MM.1S (cell line): ENCODE results near the gene RNF212B.

Experiments used
- DNase-seq: peaks from one replicate; pipeline ENCODE4 v3.0.0-alpha.2; 2015
- H2AFZ ChIP-seq: fragments of 300-600 bp; sonication (generic); 2 replicates; pipeline ENCODE4 v1.6.0; 2016; ENCODE audit warnings: antibody characterized with exemption, low read length
- H3F3A ChIP-seq: fragments of 300-600 bp; sonication (generic); 2 replicates; pipeline ENCODE4 v1.6.1; 2016; ENCODE audit warnings: mild to moderate bottlenecking, antibody characterized with exemption, low read length, moderate library complexity, mixed read lengths; ENCODE audit not compliant: insufficient read depth
- H3K27ac ChIP-seq: fragments of 300-600 bp; sonication (generic); 2 replicates; pipeline ENCODE4 v1.5.1; 2016; ENCODE audit warnings: mild to moderate bottlenecking, low read length
- H3K27me3 ChIP-seq: fragments of 300-600 bp; sonication (generic); replicated peaks from 2 replicates; pipeline ENCODE4 v1.6.0; 2016; ENCODE audit warnings: low read length; ENCODE audit not compliant: insufficient read depth
- H3K36me3 ChIP-seq: fragments of 300-600 bp; sonication (generic); replicated peaks from 2 replicates; pipeline ENCODE4 v1.6.1; 2016; ENCODE audit warnings: mild to moderate bottlenecking, low read length, mixed read lengths; ENCODE audit not compliant: insufficient read depth
- H3K4me1 ChIP-seq: fragments of 300-600 bp; sonication (generic); 2 replicates; pipeline ENCODE4 v1.6.1; 2016; ENCODE audit warnings: low read length, mixed read lengths
- H3K4me2 ChIP-seq: fragments of 300-600 bp; sonication (generic); 2 replicates; pipeline ENCODE4 v1.6.0; 2016; ENCODE audit warnings: low read depth, low read length
- H3K4me3 ChIP-seq: fragments of 300-600 bp; sonication (generic); 2 replicates; pipeline ENCODE4 v1.5.1; 2016; ENCODE audit warnings: low read length, mixed read lengths
- H3K79me2 ChIP-seq: fragments of 300-600 bp; sonication (generic); 2 replicates; pipeline ENCODE4 v1.6.1; 2016; ENCODE audit warnings: mixed run types, low read length, mixed read lengths
- H3K9ac ChIP-seq: fragments of 300-600 bp; sonication (generic); 2 replicates; pipeline ENCODE4 v1.6.1; 2016; ENCODE audit warnings: low read length, mixed read lengths
- H3K9me2 ChIP-seq: fragments of 300-600 bp; sonication (generic); replicated peaks from 2 replicates; pipeline ENCODE4 v1.6.1; 2016; ENCODE audit warnings: mild to moderate bottlenecking, low read length, mixed read lengths; ENCODE audit not compliant: insufficient read depth
- H3K9me3 ChIP-seq: fragments of 300-600 bp; sonication (generic); replicated peaks from 2 replicates; pipeline ENCODE4 v1.6.1; 2016; ENCODE audit warnings: mild to moderate bottlenecking, low read length, mixed read lengths; ENCODE audit not compliant: insufficient read depth
- H4K20me1 ChIP-seq: fragments of 300-600 bp; sonication (generic); 2 replicates; pipeline ENCODE4 v1.6.1; 2016; ENCODE audit warnings: mild to moderate bottlenecking, low read length, moderate library complexity, mixed read lengths; ENCODE audit not compliant: insufficient read depth
- EZH2 ChIP-seq: fragments of 300-600 bp; sonication (generic); optimal IDR thresholded peaks from 2 replicates; pipeline ENCODE3; 2017; ENCODE audit warnings: low read depth, mild to moderate bottlenecking, antibody characterized with exemption, low read length, mixed read lengths
- EZH2phosphoT487 ChIP-seq: fragments of 300-600 bp; sonication (generic); IDR thresholded peaks from 2 replicates; pipeline ENCODE4 v1.6.1; 2018; ENCODE audit warnings: antibody characterized with exemption, low read length
- TF ChIP-seq, protein P1 (sequence below): fragments of 300-600 bp; sonication (generic); IDR thresholded peaks from 2 replicates; pipeline ENCODE4 v1.5.1; 2016; ENCODE audit warnings: antibody characterized with exemption, low read length, mixed read lengths

Gene RNF212B

DNA sequence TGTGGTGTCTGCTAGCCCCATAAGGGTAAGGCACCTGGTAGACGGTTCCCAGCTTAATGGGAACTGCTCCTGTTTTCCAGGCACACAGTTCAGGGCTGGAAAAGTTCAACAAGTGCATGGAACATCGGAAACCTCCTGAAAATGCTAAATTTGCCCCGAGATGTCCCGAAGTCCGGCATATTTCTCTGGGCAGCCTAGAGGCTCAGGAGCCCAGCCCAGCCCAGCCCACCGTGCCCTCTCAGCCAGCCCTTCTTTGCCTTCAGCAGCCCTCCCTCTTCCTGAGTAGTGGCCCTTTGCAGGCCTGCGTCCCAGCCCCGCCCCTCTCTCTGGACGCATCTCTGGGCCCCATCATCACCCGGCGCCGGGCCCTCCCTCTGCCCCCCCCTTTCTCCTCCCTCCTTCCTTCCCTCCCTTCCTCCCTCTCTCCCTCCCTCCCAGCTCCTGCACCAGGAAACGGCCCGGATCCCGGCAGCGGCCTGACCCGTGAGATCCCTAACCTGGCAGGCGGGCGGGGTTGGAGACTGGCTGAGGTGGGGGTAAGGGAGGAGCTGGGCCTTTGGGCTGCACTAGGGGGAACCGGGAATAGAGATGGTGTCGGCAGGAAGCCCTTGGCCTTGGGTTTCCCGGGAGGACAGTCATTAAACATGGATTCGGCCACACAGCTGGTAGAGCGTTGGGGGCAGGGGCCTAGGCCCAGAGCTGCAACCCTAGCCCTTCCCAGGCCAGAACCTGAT is 68.8 kb downstream of the RNF212B start, which contains the start of gene BCL2L2:
TSS of gene BCL2L2 (plus strand) at position 422 of the 734 bp plus-strand sequence. CDS start 935 bp downstream, outside the sequence.
- Histone ChIP-seq H2AFZ (no peak within 1 kb of the TSS), H3K4me3 (no peak within 1 kb of the TSS), H4K20me1 (no peaks in the 10 kb centered on the region), H3K36me3 (no peaks in the 10 kb centered on the region), H3K4me1 (no peaks in the 10 kb centered on the region), H3K27ac (no peak within 1 kb of the TSS), H3K4me2 (no peak within 1 kb of the TSS), H3K79me2 (no peaks in the 10 kb centered on the region), H3K9me3 (no peaks in the 10 kb centered on the region), H3F3A (peaks cover 8% of the 10 kb centered on the region), H3K9ac (no peak within 1 kb of the TSS), H3K27me3 (no peaks in the 10 kb centered on the region), H3K9me2 (no peaks in the 10 kb centered on the region)
- DNase-seq: no peak
- TF ChIP-seq, protein P1, sequence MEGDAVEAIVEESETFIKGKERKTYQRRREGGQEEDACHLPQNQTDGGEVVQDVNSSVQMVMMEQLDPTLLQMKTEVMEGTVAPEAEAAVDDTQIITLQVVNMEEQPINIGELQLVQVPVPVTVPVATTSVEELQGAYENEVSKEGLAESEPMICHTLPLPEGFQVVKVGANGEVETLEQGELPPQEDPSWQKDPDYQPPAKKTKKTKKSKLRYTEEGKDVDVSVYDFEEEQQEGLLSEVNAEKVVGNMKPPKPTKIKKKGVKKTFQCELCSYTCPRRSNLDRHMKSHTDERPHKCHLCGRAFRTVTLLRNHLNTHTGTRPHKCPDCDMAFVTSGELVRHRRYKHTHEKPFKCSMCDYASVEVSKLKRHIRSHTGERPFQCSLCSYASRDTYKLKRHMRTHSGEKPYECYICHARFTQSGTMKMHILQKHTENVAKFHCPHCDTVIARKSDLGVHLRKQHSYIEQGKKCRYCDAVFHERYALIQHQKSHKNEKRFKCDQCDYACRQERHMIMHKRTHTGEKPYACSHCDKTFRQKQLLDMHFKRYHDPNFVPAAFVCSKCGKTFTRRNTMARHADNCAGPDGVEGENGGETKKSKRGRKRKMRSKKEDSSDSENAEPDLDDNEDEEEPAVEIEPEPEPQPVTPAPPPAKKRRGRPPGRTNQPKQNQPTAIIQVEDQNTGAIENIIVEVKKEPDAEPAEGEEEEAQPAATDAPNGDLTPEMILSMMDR: no peak
- TF ChIP-seq EZH2phosphoT487 (no peak), EZH2 (no peak)

DNA sequence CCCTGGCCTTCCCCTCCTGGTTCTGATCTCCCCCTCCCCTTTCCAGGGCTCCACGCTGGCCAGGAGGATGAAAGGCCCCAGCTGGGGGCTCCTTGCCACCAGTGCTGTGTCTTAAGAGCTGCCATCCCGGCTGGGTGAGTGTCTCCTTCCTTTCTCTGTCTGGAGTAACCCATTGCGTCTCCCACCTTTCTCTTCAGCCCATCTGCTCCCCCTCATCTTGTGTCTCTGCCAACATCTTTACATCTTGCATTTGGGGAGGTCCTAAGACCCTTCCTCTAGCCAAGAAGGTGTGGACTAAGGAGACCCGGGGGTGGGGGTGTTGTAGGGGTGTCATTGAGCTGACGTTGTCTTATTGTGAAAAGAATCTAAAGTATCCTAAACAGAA is 69.4 kb downstream of the RNF212B start:
- DNase-seq: no peak

DNA sequence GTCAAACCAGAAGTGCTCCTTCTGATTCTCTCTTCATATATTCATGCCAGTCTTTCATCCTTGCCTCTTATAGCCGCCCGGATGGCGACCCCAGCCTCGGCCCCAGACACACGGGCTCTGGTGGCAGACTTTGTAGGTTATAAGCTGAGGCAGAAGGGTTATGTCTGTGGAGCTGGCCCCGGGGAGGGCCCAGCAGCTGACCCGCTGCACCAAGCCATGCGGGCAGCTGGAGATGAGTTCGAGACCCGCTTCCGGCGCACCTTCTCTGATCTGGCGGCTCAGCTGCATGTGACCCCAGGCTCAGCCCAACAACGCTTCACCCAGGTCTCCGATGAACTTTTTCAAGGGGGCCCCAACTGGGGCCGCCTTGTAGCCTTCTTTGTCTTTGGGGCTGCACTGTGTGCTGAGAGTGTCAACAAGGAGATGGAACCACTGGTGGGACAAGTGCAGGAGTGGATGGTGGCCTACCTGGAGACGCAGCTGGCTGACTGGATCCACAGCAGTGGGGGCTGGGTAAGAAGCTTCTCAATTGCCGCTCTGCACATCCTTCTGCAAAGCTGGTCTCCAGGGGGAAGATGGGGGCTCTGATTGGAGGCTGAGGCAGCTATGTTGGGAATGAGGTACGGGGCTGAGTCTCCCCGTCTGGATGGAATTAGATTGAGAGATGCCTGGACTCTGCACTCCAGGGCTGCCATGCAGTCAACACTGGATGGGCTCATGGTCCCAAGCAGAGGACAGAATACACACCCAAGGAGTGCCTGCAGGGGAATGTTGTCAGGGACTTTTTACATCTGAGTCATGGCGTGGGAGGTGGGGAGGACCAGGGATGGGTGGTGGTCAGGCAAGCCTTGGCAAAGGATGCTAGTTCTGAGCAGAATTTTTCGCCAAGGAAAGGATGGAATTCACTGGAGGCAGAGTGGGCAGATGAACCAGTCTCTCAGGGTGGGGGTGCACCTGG is 70.2 kb downstream of the RNF212B start:
- no peaks in the 10 kb centered on the region for H3K27me3 ChIP-seq
- H3K36me3 ChIP-seq: no peaks in the 10 kb centered on the region
- DNase-seq: no peak
- no peak overlapping the region for H3K4me2 ChIP-seq
- H4K20me1 ChIP-seq: no peaks in the 10 kb centered on the region
- no peak overlapping the region for H3K9ac ChIP-seq
- TF ChIP-seq, protein P1: no peak
- no peak for TF ChIP-seq EZH2phosphoT487
- TF ChIP-seq EZH2: no peak
- H2AFZ ChIP-seq: no peak overlapping the region
- H3K79me2 ChIP-seq: no peaks in the 10 kb centered on the region
- no peaks in the 10 kb centered on the region for H3K9me2 ChIP-seq
- no peaks in the 10 kb centered on the region for H3K9me3 ChIP-seq
- H3F3A ChIP-seq: no peaks in the 10 kb centered on the region
- no peaks in the 10 kb centered on the region for H3K4me1 ChIP-seq
- no peak overlapping the region for H3K27ac ChIP-seq
- H3K4me3 ChIP-seq: no peak overlapping the region

More for the DNA sequence above, 69.4 kb downstream of the RNF212B start:
- H3K4me3 ChIP-seq: no peak overlapping the region
- no peaks in the 10 kb centered on the region for H3K36me3 ChIP-seq
- no peaks in the 10 kb centered on the region for H3K9me3 ChIP-seq
- H3K27ac ChIP-seq: no peak overlapping the region
- H2AFZ ChIP-seq: no peak overlapping the region
- H3K79me2 ChIP-seq: no peaks in the 10 kb centered on the region
- H3K27me3 ChIP-seq: no peaks in the 10 kb centered on the region
- no peak overlapping the region for H3K9ac ChIP-seq
- H3K4me1 ChIP-seq: no peaks in the 10 kb centered on the region
- H4K20me1 ChIP-seq: no peaks in the 10 kb centered on the region
- no peak overlapping the region for H3K4me2 ChIP-seq
- TF ChIP-seq EZH2phosphoT487: no peak
- no peak for TF ChIP-seq EZH2
- TF ChIP-seq, protein P1: no peak
- H3F3A ChIP-seq: peaks cover 5% of the 10 kb centered on the region
- no peaks in the 10 kb centered on the region for H3K9me2 ChIP-seq
